ENCODE results near the gene C3orf33. TPM values are rescaled to one million over a fixed set of nuclear protein-coding genes. Genes with fewer than 3 reads are reported as not detected.

C3orf33 gene
- total and polyA plus RNA-seq, 10 donors, result 1.5 to 6.0 (median 2.1) TPM

- Histone ChIP-seq H3K4me1 (no peaks in the 10 kb centered on the region), H3K9me3 (peaks cover 0 to 14% (median 5%) of the 10 kb centered on the region in 8 donors), H3K36me3 (peaks cover 0 to 23% (median 4%) of the 10 kb centered on the region in 6 donors), H3K4me3 (no peak overlapping the region), H3K27ac (peak overlapping the region in 1 of 8 donors; percentile 41), H3K27me3 (replicated peaks in 1 of 7) (no peaks in the 10 kb centered on the region)
- DNase-seq, result no peak
- TF ChIP-seq POLR2AphosphoS5 (IDR thresholded peaks at IDR 0.05) (no peak), CTCF (IDR thresholded peaks at IDR 0.05 in 8 of 11, conservative IDR thresholded peaks at IDR 0.05 in 3 of 11) (no peak), POLR2A (IDR thresholded peaks at IDR 0.05) (no peak)
- intact Hi-C loops (cut with DNase I; ENCODE audit: low total_unique reads), result no loop called here
- 58 to 73% (median 68%) methylated on average over 4 of the region's 4 CpGs for WGBS, 5 donors
Observed at GRCh38 chr3:155790272-155790925, 15.7 kb downstream of the C3orf33 start.

- Histone ChIP-seq H3K9me3 (peaks cover 0 to 26% (median 24%) of the 10 kb centered on the region in 8 donors), H3K36me3 (peaks cover 0 to 33% (median 5%) of the 10 kb centered on the region in 6 donors), H3K27me3 (replicated peaks in 1 of 7) (no peaks in the 10 kb centered on the region), H3K4me3 (no peak overlapping the region), H3K27ac (no peak overlapping the region), H3K4me1 (no peaks in the 10 kb centered on the region)
- intact Hi-C loops (cut with DNase I; ENCODE audit: low total_unique reads), result no loop called here
- DNase-seq, result no peak
- TF ChIP-seq POLR2A (IDR thresholded peaks at IDR 0.05) (no peak), POLR2AphosphoS5 (IDR thresholded peaks at IDR 0.05) (no peak), CTCF (IDR thresholded peaks at IDR 0.05 in 8 of 11, conservative IDR thresholded peaks at IDR 0.05 in 3 of 11) (no peak)
Observed at GRCh38 chr3:155785662-155786295, 20.3 kb downstream of the C3orf33 start.

- no peaks in the 10 kb centered on the region for H3K27me3 ChIP-seq (replicated peaks in 1 of 7)
- 92 to 100% (median 94%) methylated on average over 1 of the region's 1 CpG for WGBS, 5 donors
- no peak overlapping the region for H3K4me3 ChIP-seq
- no peak overlapping the region for H3K27ac ChIP-seq
- no peaks in the 10 kb centered on the region for H3K4me1 ChIP-seq
- TF ChIP-seq POLR2AphosphoS5 (IDR thresholded peaks at IDR 0.05) (no peak), POLR2A (IDR thresholded peaks at IDR 0.05) (no peak), CTCF (IDR thresholded peaks at IDR 0.05 in 8 of 11, conservative IDR thresholded peaks at IDR 0.05 in 3 of 11) (no peak)
- no peak for DNase-seq
- H3K9me3 ChIP-seq, result peaks cover 0 to 26% (median 24%) of the 10 kb centered on the region in 8 donors
- peaks cover 0 to 48% (median 5%) of the 10 kb centered on the region in 6 donors for H3K36me3 ChIP-seq
- intact Hi-C loops (cut with DNase I; ENCODE audit: low total_unique reads), result no loop called here
Observed at GRCh38 chr3:155782390-155782953, 23.6 kb downstream of the C3orf33 start.

- no peak for DNase-seq
- Histone ChIP-seq H3K9me3 (peaks cover 0 to 26% (median 24%) of the 10 kb centered on the region in 8 donors), H3K36me3 (peaks cover 0 to 49% (median 5%) of the 10 kb centered on the region in 6 donors), H3K27me3 (replicated peaks in 1 of 7) (no peaks in the 10 kb centered on the region), H3K4me3 (no peak overlapping the region), H3K4me1 (no peaks in the 10 kb centered on the region), H3K27ac (no peak overlapping the region)
- intact Hi-C loops (cut with DNase I; ENCODE audit: low total_unique reads), result no loop called here
- TF ChIP-seq POLR2A (IDR thresholded peaks at IDR 0.05), result no peak
- no peak for TF ChIP-seq POLR2AphosphoS5 (IDR thresholded peaks at IDR 0.05)
- TF ChIP-seq CTCF (IDR thresholded peaks at IDR 0.05 in 8 of 11, conservative IDR thresholded peaks at IDR 0.05 in 3 of 11), result no peak
Observed at GRCh38 chr3:155780291-155780690, 25.8 kb downstream of the C3orf33 start.

All from spleen (tissue), 11 donors.